ENCODE measurements around the gene GRWD1.

The GRWD1 gene

GRCh38 chr19:48497728-48498594, 52.2 kb downstream of the GRWD1 start:
- no peak for DNase-seq (ENCODE audit: low spot score)

- no peak for DNase-seq (ENCODE audit: low spot score)
Measured at GRCh38 chr19:48498595-48499311, 53.0 kb downstream of the GRWD1 start.

GRCh38 chr19:48499316-48500090, 53.7 kb downstream of the GRWD1 start:
- DNase-seq (ENCODE audit: low spot score), result no peak

GRCh38 chr19:48500830-48501493, 55.2 kb downstream of the GRWD1 start:
- DNase-seq (ENCODE audit: low spot score), result no peak

GRCh38 chr19:48501494-48502349, 55.9 kb downstream of the GRWD1 start:
- peak; percentile 96 for DNase-seq (ENCODE audit: low spot score)

GRCh38 chr19:48502350-48503018, 56.7 kb downstream of the GRWD1 start:
- DNase-seq (ENCODE audit: low spot score), result no peak

GRCh38 chr19:48506138-48506733, 60.5 kb downstream of the GRWD1 start:
- DNase-seq (ENCODE audit: low spot score), result peak; percentile 82
